HG02759 (cell line): ENCODE measurements around the gene SH3GL1.

Experiments
- ATAC-seq: cut with Tn5 transposase; IDR thresholded peaks from one replicate; pipeline ENCODE4 v1.9.1; 2021; ENCODE audit warnings: mild to moderate bottlenecking, moderate library complexity; ENCODE audit not compliant: unreplicated experiment

SH3GL1 gene

DNA sequence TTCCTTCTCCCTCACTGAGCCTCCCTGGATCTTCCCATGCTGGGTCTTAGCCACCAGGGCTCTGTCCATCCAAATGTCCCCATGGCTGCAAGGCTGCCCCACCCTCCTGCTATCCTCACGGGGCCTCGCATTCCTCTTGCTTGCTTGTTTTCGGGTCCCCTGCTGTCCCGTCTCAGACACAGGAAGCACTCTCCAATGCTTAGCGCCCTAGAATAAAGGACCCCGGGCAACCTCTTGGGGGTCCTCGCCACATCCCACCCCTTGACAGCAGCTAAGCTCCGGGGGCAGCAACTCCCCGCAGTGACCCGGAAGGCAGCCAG is 23.7 kb downstream of the SH3GL1 start:
- ATAC-seq: no peak

DNA sequence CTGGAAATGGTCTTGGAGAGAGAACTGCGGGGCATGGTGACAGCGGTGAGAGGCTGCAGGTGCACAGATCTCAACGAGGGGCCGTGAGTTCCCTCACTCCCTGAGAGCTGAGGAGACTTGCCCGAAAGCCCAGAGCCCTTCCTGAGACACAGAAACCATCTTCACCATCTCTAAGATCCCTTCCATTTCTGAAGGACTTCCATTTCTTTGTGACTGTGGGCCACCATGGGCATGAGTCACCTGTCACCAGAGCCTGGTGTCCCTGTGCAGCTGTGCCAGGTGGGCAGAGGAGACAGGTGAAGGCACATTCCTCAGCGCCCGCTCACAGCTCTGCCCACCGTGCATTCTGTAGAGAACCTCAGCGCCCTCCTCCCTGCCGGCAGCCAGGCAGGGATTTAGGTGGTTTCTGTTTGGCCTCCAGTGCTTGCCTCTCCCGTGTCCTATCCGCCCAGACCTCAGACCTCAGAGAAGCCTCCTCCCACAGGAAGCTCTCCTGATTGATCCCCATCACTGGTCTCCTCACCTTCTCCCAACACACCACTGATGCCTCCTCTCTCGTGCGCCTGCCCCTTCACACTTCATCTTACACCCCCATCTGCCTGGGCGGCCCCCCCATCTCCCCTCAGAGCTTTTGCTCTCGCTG is 24.2 kb downstream of the SH3GL1 start:
- ATAC-seq: no peak

DNA sequence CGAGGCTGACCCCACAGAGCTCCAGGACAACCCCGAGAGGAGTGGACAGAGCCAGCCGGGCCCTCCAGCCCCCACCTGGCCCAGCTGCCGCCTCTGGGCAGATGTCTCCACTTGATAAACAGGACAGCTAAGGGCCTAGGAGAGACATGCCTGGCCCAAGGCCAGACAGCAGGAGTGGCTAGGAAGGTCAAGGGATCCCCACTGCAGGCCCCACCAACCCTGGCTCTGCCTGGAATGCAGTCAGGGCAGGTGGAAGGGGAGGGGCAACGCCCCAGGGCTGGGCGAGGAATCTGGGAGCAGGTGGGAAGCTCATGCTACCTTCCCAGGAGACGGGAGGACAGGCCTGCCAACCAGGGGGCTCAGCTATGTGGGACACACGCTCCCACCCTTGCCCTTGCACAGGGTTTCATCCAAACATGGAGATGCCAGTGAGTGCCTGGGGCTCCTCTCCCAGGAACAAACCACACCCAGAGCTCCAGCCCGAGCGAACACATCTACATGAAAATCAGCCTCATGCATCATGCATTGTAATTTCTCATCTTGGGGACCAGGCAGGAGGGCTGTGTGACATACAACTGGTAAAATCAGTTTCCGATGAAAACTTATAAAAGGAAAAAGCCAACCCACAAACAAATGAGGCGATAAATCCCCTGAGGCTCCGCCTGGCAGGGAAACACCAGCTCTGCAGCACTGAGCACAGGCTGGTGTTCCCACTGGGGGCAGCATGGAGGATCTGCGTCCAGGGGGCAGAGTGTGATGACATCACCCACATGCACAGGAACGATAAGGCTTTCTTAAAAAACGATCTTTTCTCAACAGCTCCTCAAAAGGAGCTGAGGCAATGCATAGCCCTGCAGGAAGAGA is 25.0 kb downstream of the SH3GL1 start:
- peak; percentile 44 for ATAC-seq

DNA sequence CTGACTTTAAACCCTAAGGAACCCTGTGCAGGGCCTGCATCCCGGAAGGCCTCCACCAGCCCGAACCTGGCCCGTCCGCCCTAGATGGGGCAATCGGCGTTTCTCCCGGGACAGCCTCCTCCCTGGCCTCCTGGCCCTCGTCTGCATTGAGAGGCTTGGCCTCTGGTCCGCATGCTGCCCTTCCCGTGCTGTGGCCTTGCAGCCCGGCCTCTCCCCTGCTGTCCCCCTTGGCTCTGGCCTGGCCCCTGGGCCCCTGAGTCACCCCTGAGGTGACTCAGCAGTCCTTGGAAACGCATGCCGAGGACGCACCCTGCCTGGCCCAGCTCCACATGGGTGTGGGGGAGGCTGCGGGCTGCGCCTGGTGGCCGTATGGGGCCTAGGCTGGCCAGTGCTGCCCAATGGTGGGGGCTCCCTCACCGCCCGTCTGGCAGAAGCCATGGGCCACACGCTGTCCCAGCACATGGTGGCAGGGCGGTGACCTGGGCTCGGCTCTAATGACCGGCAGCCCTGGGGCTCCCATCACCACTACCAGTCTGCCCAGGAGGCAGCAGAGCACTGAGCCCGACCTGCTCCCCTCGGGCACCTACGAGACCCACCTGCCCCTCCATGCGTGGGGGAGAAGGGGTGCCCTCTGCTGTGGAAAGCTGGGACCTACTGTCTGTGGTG is 25.7 kb downstream of the SH3GL1 start:
- no peak for ATAC-seq

DNA sequence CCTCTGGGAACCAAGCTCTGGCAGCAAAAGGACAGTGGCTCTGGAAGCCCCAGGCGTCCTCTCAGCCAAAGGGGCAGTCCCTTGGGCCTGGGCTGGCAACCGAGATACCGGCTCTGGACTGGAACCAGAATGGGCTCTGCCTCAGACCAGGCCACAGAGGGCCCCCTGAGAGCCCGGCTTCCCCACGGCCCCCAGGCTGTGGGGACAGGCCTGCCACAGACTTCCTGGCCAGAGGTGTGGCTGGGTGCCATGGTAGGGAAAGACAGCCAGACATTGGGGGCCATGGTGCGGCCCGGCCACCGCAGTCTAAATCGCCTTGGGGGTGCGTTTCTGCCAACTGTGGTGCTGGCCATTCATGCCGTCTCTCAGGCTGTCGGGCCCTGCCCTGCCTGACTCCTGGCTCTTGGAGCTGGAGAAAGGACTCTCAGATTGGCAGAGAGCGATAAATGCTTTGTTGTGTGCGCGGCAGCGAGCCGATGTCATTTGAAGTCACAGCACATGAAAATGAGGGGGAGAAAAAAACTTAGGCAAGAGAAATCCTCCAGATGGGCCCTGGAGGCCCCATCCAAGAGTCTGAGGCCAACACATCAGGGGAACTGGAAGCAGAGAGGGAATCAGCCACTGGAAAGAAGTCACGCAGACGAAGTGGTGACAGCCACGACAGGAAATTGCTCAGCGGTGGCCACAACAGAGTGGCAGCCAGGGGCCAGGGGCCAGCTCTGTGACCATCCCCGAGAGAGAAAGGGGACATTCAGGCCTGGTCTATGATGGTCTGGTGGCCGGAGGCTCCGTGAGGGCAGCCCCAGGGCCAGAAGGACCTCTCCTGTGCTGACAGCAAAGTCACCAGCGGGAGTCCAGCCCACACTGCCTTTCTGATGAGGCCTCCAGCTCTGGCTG is 26.5 kb downstream of the SH3GL1 start:
- ATAC-seq: no peak

DNA sequence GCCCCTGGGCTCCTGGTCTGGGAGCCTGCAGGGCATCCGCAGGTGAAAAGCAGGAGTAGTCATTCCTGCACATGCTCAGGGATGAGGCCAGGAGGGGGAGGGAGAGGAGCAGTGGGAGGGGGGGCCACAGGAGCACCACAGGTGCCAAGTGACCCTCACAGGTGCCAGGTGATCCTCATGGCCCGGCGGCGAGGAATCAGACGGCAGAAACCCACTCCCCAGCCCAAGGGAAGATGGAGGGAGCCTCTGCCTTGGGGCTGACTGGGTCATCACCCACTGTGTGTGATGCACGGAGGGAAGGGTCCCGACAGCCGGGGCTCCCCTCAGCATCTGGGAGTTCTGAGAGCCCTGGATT is 27.4 kb downstream of the SH3GL1 start:
- no peak for ATAC-seq

DNA sequence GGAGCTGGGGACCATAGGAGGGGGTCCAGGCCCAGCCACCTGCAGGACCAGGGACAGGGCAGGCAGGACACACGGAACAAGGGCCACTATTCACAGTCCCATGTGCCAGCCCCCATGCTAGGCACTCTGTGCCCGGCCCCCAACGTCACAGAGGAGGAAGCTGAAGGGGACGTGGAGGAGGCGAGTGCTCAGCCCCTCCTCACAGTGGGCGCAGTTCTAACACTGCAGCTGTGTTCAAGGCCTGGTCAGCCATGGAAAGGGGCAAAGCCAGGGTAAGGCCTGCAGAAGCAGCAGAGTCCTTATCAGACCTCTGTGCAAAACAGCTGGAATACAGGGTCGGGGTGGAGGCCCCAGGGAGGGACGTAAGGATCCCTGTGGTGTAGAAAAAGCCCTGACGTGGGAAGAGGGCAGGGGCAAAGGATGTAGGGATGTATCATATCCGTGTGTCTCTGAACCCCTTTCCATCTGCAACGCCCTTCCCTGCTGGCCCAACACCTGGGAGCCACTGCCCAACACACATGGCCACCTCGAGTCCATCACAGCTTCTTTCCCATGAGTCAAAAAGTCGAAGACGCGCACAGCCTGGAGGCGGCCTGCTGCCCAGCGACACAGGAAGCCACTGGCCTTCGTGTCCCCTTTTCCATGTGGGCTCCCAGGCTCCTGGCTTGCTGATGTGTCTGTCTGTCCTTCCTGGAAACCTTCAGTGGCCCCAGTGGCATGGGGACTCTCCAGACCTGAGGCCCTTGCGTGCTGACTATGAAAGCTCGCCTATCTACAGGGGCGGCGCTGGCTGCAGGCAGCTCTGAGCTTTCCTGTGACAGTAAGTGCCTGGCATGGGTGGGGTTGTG is 28.0 kb downstream of the SH3GL1 start:
- no peak for ATAC-seq

DNA sequence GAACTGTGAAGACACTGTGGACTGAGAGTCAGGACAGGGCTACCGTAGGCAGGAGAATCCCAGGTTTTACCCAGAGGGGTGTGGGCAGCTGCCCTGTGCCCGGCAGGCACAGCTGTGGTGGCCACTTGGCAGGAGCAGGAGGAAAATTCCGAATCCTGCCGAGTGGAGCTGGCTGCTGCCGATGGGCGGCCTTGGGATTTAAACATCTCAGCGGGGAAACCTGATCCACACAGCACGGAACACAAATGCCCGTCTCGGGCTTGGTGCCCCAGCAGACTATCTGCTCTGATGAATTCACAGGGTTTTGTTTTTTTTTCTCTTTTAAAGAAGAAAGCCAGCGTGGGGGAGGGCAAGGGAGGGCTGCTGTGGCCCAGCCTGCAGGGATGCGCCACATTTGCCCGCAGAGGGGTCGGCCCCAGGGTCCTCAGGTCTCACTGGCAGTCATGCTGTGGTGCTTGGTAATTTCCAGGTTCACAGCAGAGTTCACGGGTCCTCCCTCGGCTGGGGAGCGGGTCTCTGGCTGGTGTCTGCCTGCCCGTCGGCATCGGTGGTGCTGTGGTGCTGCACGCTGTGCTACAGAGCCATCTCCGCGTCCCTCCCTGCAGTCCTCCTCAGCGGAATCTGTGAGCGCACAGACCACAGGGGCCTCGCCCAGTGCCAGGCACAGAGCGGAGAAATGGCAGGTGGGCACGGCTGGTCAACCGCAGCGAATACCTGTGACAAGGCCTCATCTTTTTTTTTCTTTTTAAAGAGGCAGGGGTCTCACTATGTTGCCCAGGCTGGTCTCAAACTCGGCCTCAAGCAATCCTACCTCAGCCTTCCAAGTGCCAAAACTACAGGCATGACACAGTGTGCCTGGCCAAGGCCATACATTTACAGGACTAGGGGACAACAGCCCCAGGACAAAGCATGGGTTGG is 28.8 kb downstream of the SH3GL1 start:
- no peak for ATAC-seq

DNA sequence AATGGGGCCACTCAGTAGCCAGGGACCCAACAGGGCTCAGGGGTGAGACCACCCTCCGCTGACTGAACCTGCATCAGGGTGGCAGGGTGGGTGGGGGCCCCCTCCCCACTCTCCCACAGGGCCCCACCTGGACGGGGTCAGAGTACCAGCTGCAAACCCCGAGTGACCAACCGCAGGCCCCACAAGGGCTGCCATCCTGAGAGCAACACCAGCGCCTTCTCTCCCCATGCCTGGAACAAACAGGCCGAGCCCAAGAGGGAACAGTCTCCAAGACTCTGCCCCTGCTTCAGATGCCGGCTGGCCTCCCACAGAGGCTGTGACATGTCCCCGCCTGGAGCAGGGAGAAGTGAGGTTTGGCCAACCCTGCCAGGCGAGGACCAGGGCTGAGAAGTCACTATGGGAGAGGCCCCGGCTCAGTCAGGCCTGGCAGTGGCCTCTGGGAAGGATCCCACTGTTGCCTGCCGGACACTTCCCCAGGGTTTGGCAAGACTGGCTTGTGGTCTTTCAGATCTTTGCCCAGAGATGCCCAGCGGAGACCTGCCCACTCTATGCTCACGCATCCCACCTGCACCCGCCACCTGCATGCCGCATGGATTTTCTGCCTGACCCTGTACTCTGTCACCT is 29.8 kb downstream of the SH3GL1 start:
- ATAC-seq: no peak

DNA sequence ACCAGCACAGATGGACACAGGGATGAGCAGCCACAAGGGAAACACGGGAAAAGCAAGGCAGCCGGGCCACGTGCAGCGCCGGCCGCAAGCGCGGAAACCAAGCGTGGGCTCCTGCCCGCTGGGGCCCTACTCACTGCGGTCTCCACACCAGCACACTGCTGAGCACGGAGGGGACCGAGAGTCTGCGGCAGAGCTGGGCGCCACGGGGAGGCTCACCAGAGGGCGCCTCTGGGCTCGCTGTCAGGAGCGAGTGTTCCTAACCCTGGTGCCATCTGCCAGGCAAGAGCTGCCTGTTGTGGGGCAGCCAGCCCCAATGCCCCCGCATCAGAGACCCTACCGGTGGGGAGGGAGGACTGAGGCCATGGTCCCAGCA is 30.5 kb downstream of the SH3GL1 start:
- ATAC-seq: peak; percentile 48

DNA sequence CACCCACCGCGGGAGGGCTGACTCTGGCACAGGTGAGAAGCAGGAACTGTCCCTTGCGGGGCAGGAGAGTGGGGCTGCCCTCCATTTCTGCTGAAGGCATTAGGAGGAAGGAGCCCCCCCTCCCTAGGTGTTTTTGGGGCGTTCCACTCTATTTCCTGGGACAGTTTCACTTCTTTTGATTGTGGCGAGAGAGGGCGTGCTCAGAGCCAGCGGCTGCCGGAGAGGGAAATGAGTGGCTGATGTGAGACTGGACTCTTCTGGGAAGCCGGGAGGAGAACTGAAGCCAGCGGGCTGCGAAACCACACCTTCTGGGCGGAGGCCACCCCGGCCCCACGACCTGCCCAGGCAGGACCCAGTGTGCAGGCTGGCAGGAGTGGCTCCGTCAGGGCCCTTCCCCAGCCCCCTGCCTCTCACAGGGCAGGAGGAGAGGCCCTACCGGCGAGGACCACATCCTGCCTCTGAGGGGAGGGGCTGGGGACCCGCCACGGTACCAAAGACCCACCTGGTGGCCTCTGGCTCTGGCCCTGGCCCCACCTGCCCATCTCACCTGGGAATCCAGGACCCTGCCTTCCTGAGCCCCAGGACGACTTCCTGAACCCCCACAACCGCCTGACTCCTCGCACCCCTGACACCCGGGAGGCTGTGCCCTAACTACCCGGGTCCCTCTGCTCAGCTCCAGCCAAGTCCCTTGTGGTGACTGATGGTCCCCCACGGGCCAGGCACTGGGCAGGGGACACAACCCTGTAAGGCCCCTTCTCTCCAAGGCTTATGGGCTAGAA is 31.0 kb downstream of the SH3GL1 start:
- peak; percentile 46 for ATAC-seq

DNA sequence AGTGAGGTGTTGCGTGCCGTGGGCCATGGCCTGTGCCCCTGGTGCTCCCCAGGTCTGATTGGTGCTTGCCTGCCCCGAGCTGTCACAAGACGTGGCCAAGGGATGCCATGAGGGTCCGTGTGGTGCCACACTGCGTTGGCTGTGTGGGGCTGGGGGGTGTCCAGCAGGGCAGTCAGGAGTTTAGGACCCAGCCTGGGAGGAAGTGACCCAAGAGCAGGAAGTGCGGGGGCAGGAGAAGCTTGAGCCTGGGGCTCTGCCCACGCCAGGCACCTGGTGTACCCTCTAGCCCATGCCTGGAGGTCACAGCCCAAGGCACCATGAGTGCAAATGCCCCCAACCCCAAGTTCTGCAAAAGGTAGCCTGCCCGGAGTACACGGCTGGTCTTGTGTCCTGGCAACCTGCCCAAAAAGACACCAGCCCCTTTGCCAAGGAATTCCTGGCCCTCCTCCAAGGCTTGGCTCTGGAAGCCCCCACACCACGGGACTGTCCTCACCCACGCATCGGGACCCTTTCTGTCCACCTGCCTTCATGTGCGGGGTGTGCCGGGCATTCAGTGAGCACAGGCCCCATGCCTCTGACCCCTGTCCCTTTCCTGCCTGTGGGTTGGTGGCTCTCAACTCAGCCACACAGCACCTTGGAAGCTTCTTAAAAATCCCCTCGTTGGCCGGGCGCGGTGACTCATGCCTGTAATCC is 32.1 kb downstream of the SH3GL1 start:
- ATAC-seq: peak; percentile 3

DNA sequence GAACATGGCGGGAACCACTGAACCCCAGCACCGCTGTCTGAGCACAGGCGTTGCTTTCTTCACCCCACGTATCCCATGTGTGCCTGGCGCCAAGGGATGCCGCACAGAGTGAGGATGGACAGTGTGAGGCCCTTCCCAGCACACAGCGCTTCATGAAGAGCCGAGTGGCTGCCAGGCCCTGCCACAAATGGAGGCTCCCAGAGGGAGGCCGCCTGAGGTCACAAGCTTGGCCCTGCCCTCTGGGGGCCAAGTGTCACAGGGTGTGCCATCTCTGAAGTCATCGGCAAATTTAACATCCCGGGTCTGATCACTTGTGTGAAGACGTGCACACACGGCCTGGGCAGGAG is 32.6 kb downstream of the SH3GL1 start:
- no peak for ATAC-seq

DNA sequence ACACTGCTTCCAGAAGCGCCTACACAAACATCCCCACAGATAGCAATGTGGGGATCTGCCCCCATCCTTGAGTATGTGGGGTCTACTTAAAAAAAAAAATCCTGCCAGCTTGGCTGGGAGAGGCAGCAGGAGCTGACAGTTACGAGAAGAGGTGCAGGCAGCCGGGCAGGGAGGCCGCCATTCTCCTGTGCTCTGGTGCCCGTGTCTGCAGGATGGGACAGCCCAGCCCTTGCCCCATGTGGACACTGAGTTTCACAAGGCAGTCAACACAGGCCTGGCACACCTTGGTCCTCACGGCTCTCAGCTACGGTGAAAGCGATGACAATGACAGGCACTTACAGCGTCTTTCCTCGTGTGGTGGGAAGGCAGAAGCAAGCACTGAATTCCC is 33.0 kb downstream of the SH3GL1 start:
- ATAC-seq: no peak

DNA sequence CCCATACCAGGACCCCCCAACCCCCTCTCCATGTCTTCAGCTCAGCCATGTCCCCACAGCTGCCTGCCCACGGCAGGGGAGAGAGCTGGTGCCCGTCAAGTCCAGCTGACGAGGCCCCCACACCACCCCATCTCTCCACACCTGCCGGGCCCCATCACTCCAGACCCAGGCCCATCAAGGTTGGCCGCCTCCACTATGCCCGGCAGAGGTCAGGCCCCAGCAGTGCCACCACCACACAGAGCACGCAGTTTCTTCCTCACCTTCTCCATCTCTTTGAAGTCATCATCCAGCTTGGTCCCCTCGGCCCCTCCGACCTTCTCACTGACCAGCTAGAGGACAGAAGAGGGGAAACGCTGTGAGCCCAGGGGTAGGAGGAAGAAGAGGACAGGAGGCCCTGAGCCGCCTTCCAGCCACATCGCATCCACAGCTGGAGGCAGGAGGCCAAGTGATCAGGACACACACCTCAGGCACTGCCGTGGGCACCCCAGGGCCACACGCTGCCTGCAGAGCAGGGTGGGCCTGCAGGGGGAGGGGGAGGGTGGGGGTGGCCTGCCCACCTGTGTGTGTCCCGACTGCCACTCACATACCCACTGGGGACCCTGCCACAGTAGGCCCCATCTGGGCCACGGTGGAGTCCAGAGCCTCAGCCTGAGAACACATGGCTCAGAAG is 33.5 kb downstream of the SH3GL1 start:
- no peak for ATAC-seq

DNA sequence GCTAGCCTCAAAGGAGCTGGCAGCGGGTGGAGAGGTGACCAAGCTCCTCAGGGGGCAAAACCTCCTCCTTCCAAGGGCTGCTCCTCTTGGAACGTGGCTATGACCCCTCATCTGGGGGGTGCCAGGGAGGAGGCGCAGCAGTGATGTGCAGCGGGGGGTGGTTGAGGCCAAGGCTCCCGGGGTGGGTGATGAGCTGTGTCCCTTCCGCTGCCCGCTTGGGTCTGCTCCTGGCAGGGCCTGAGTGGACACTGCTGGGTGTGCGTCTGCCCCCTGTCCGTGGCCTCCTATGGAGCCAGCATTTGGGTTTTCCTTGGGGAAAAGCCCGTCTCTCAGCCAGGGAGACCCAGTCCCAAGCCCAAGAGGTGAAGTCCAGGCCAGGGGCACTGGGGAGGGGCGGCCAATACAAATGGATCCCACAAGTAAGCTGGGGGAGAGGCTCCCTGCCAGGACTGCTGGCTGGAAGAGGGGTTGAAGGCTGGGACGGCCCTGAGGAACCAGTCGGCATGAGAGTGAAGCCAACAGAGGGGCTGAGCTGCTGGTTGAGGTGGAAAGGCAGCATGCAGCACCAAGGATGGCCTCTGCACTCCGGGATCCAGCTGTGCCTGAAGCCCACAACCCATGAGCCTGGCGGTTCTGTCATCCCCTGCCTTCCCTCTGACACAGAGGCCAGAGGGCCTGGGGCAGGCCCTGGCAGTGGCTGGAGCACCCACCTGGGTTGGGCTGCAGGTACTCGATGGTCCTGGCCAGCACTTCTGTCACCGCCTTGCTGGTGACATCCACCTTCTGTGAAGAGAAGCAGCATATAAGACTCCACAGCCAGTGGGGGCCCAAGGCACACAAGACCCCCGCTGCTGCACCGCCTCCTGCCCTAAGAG is 34.3 kb downstream of the SH3GL1 start:
- ATAC-seq: no peak
